ENCODE results near the gene TSTD1. TPM values are rescaled to one million over a fixed set of nuclear protein-coding genes. Genes with fewer than 3 reads are reported as not detected.

TSTD1 gene
- total RNA-seq, 1 donor from 2014 or later = 9.5 TPM

DNA sequence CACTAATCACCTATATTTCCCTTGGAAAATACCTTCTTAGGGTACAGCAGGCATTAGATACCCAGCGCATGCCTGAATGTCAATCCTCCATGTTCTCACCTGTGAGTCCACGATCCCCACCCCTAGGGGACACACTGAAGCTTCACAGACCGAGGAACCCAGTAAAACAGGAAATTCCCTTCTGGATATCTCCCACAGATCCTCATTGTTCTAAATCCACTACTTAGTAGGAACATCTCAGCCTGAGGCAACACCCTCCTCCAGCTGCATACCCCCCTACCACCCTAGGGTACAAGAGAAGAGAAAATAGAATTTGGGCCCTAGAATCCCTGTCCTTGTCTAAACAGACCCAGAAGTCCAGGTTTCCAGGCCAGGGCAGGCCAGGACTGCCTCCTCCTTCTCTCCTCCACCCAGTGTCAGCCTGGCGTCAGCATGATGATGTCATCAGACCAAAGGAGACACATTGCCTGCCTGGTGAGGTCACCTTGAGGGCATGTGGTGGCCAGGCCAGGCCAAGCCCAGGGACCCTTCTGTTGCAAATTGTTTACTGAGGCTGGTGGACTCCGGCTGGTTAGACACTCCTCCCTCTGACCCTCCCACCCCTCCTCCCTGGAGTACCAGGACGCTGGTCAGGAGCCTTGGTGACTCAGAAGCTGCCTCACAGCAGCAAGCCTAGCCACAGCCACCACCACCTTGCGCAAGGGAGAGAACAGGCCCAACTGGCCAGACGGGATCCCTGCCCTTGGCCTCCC, 44.4 kb upstream of the TSTD1 start:
- Mint-ChIP-seq H3K27me3 (ENCODE audit: low read depth, unreplicated experiment) (no peaks in the 10 kb centered on the region), H3K4me1 (ENCODE audit: low read depth, unreplicated experiment) (peaks cover 61% of the 10 kb centered on the region), H3K4me3 (ENCODE audit: unreplicated experiment) (peak overlapping the region; percentile 28), H3K36me3 (ENCODE audit: low read depth, unreplicated experiment) (no peaks in the 10 kb centered on the region), H3K27ac (ENCODE audit: unreplicated experiment) (peak overlapping the region; percentile 89), H3K9me3 (ENCODE audit: unreplicated experiment) (peaks cover 4% of the 10 kb centered on the region)
- Histone ChIP-seq H3K4me2 (ENCODE audit: low read length) (peak overlapping the region; percentile 55), H2AFZ (ENCODE audit: low read depth, low read length) (peak overlapping the region; percentile 58), H3K36me3 (ENCODE audit: insufficient read depth, low read length) (no peaks in the 10 kb centered on the region), H3K27ac (ENCODE audit: low read depth, low read length) (peak overlapping the region; percentile 58), H3K9ac (ENCODE audit: low read length) (peak overlapping the region; percentile 30), H3K9me3 (ENCODE audit: insufficient read depth, low read depth, low read length) (no peaks in the 10 kb centered on the region), H3K27me3 (ENCODE audit: insufficient read depth, low read length) (no peaks in the 10 kb centered on the region), H3K4me3 (ENCODE audit: insufficient read depth, low read depth, low read length) (no peak overlapping the region), H4K20me1 (ENCODE audit: insufficient read depth, low read length) (no peaks in the 10 kb centered on the region), H3K4me1 (ENCODE audit: insufficient read depth, low read length) (peaks cover 35% of the 10 kb centered on the region), H3K79me2 (ENCODE audit: insufficient read depth, low read length) (no peaks in the 10 kb centered on the region)
- TF ChIP-seq EZH2 (IDR thresholded peaks at IDR 0.05; ENCODE audit: insufficient read depth, low read length) = no peak
- TF ChIP-seq, protein P1, sequence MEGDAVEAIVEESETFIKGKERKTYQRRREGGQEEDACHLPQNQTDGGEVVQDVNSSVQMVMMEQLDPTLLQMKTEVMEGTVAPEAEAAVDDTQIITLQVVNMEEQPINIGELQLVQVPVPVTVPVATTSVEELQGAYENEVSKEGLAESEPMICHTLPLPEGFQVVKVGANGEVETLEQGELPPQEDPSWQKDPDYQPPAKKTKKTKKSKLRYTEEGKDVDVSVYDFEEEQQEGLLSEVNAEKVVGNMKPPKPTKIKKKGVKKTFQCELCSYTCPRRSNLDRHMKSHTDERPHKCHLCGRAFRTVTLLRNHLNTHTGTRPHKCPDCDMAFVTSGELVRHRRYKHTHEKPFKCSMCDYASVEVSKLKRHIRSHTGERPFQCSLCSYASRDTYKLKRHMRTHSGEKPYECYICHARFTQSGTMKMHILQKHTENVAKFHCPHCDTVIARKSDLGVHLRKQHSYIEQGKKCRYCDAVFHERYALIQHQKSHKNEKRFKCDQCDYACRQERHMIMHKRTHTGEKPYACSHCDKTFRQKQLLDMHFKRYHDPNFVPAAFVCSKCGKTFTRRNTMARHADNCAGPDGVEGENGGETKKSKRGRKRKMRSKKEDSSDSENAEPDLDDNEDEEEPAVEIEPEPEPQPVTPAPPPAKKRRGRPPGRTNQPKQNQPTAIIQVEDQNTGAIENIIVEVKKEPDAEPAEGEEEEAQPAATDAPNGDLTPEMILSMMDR (IDR thresholded peaks at IDR 0.05; ENCODE audit: insufficient read depth, low read depth, low read length) = no peak
- no peak for FAIRE-seq
- DNase-seq (ENCODE audit: low read depth) = peak; percentile 89

DNA sequence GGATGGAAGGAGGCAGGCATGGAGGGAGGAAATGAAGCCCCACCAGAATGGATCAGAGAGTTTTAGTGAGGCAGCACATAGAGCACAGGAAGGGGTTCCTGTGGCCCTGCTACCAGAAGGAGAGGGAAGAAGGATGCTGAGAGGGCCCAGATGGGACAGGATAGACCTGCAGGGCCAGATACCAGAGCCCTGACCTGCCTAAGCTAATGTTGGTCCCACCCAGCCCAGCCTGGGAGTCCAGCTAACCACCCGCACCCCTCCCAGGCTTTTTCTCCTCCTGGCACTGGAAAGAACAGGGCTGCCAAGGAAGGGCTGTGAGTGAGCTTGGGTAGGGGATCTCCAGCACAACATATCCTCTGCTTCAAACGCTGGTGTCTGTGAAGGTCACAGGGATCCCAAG, 43.7 kb upstream of the TSTD1 start:
- H3K27ac Mint-ChIP-seq (ENCODE audit: unreplicated experiment) = peak overlapping the region; percentile 89

More for the DNA sequence above, 43.7 kb upstream of the TSTD1 start:
- peaks cover 4% of the 10 kb centered on the region for H3K9me3 Mint-ChIP-seq (ENCODE audit: unreplicated experiment)
- no peaks in the 10 kb centered on the region for H3K27me3 Mint-ChIP-seq (ENCODE audit: low read depth, unreplicated experiment)
- no peaks in the 10 kb centered on the region for H3K36me3 ChIP-seq (ENCODE audit: insufficient read depth, low read length)
- H3K4me3 Mint-ChIP-seq (ENCODE audit: unreplicated experiment) = peak overlapping the region; percentile 28
- no peaks in the 10 kb centered on the region for H3K27me3 ChIP-seq (ENCODE audit: insufficient read depth, low read length)
- H4K20me1 ChIP-seq (ENCODE audit: insufficient read depth, low read length) = no peaks in the 10 kb centered on the region
- H3K36me3 Mint-ChIP-seq (ENCODE audit: low read depth, unreplicated experiment) = no peaks in the 10 kb centered on the region
- no peak overlapping the region for H3K27ac ChIP-seq (ENCODE audit: low read depth, low read length)
- no peak overlapping the region for H3K4me2 ChIP-seq (ENCODE audit: low read length)
- H3K9ac ChIP-seq (ENCODE audit: low read length) = no peak overlapping the region
- FAIRE-seq = no peak
- no peaks in the 10 kb centered on the region for H3K79me2 ChIP-seq (ENCODE audit: insufficient read depth, low read length)
- H3K4me1 Mint-ChIP-seq (ENCODE audit: low read depth, unreplicated experiment) = peaks cover 55% of the 10 kb centered on the region
- H3K4me1 ChIP-seq (ENCODE audit: insufficient read depth, low read length) = peaks cover 35% of the 10 kb centered on the region
- H2AFZ ChIP-seq (ENCODE audit: low read depth, low read length) = no peak overlapping the region
- no peaks in the 10 kb centered on the region for H3K9me3 ChIP-seq (ENCODE audit: insufficient read depth, low read depth, low read length)
- TF ChIP-seq, protein P1 (IDR thresholded peaks at IDR 0.05; ENCODE audit: insufficient read depth, low read depth, low read length) = no peak
- TF ChIP-seq EZH2 (IDR thresholded peaks at IDR 0.05; ENCODE audit: insufficient read depth, low read length) = no peak
- DNase-seq (ENCODE audit: low read depth) = no peak
- no peak overlapping the region for H3K4me3 ChIP-seq (ENCODE audit: insufficient read depth, low read depth, low read length)
